GM18870 (cell line): ENCODE measurements around the gene MAP3K20.
"Not testable (repeated sequence)": the region's sequence is repeated elsewhere in the genome, so short reads cannot be mapped to it uniquely, and the experiment has no call there.

Experiments
- ATAC-seq: cut with Tn5 transposase; IDR thresholded peaks from one replicate; pipeline ENCODE4 v1.9.1; 2021; ENCODE audit warnings: moderate library complexity; ENCODE audit not compliant: unreplicated experiment

The MAP3K20 gene

DNA sequence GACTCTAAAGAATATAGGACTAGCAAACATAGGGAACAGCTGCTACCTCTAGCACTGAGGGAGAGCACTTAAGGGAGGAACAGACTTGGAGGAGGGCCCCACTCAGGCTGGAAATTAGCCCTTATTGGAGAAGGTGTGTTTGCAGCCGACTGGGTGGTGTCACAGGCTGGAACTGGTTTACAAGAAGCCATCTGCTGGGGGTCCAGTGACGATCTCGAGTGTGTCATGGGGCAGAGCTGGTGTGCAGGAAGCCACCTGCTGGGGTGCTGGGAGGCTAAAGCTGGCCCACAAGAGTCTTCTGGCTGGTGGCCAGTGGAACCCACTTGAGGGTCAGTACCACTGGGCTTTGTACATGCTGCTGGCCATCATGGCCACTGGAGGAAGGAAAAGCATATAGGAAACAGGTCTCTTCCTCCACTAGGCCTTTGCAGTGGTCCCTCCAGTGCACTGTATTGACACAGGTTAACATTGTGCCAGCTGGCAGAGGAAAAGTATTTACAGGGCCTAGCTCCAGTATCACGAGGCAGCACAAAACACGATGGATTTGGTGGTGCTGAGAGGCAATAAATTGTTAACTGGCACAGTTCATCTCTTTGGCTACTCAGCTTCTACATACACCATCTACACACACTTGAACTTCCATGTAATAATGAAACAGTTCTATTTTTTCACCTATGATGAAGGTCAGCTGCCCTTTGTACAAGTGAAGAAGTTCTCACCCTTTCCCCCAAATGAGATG lies 43.6 kb downstream of the MAP3K20 start:
- ATAC-seq: no peak

DNA sequence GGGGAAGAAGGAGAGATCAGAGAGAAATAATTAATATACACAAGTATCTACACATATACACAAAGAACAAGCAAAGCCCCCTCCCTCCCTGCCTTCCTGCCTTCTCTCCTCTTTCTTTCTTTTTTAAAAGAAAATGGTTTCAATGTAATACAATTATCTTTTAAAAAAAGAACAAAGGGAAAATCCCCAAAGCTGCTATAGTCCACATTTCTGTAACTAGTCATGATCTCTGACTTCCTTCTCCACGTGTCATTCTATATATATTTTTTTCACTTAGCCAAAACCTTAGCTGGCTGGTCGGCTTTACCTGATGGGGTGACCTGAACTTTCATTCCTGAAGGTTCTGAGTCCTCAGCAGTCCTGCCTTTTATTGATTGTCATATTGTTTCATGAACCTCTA lies 44.3 kb downstream of the MAP3K20 start:
- ATAC-seq: no peak

- no peak for ATAC-seq
Measured at GRCh38 chr2:173122936-173123335, 47.3 kb downstream of the MAP3K20 start.

DNA sequence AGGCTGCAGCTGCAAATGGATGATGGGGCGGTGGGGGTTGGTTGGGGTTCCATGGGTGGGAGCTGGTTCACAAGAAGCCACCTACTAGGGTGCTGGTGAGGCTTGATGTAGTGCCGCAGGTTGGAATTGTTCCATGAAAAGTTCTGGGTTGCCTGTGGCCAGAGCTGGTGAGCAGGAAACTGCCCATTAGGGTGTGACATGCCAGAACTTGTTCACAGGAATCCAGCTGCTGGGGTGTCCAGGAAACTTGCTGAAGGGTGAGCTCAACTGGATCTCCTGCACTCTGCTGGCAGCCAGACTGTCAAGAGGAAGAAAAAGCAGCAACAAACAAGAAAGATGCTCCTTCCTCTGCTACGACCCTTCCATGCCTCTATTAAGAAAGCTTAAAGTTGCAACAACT lies 48.8 kb downstream of the MAP3K20 start:
- ATAC-seq: no peak

DNA sequence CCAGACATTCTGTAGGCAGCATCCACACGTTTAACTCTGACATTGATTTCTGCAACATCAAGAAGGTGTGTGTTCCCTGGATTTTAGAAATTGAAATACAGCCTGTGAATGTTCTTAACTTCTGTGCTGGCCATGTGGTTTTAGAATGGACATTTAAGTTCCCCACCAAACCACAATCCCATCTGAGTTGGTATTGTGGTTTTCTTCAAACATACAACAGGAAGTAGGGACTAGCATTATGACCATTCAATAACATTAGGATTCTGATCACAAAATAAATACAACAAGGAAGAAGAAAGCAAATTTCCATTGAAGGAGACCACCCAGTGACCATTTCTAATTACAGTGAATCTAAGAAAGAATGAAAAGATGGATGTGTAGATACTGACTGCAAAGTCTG lies 51.2 kb downstream of the MAP3K20 start:
- ATAC-seq: no peak

GRCh38 chr2:173128132-173128531 lies 52.5 kb downstream of the MAP3K20 start:
- ATAC-seq: not testable (repeated sequence)

GRCh38 chr2:173130496-173131465 lies 55.1 kb downstream of the MAP3K20 start:
- ATAC-seq: no peak

DNA sequence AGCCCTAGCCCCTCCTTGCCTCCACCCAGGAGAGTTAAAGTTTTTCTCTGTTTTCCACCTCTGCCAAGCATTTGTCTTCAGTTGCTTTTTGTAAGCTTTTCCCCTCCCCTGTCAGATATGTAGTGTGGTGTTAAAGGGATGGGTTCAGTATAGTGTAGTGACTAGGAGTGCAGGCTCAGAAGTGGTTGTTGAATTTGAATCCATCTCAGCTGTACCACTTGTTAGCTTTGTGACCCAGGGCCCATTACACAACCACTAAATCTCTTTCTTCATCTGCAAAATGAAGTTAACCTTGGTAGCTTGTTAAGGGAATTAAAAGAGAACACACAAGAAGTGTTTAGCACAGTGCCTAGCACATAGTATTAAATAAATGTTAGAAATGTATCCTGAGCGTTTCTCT lies 56.9 kb downstream of the MAP3K20 start:
- ATAC-seq: no peak

DNA sequence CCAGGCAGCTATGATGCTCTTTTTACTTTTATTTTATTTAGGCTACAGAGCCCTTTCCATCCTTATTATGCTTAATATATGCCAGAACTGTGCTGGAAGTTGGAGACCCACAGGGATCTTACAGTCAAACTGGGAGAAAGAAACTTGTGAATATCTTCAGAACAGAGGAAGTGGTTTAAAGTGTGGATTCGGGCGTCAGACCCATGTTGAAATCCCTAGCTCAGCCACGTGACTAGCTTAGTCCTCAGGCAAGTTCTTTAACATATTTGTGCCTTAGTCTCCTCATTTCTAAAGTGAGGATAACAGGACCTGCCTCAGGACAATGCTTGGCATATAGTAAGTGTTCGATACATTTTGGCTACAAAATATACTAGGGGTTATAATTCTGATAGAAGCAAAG lies 59.1 kb downstream of the MAP3K20 start:
- no peak for ATAC-seq

- ATAC-seq: no peak
Measured at GRCh38 chr2:173136067-173136466, 60.4 kb downstream of the MAP3K20 start.

DNA sequence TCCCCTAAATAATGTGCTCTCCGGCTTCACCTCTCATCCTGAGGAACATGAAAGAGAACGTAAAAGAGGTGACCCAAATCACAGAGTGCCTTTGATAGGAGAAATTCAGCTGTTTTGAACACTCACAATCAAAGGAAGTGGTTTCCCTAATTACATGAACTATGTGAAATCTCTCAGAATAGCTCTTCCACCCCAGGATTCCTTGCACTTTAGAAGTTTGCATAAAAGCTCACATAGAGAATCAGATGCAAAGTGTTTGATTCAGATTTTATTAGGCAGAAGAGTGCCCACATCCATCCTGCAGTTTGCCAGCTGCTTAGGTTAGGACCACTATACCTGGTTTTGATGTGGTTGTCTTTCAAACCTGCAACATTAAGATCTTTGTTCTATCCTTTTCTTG lies 61.0 kb downstream of the MAP3K20 start:
- ATAC-seq: no peak

GRCh38 chr2:173137610-173138009 lies 62.0 kb downstream of the MAP3K20 start:
- no peak for ATAC-seq

DNA sequence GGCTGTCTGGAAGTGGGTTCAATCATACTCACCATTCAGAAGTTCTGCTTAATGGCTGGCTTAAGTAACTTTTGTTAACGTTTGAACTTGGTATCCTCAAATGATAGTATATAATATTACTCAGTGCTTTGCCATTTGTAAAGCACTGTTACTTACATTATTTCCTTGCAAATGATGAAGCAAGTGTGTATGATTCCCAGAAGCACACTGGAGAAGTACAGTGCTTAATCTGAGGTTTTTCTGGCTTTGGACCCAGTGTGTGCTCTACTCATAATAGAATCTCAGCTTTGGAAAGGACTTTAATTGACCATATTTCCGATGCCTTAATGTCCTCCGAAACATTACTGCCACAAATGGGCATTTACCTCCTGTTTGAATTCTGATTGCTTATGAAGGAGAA lies 63.3 kb downstream of the MAP3K20 start:
- no peak for ATAC-seq

GRCh38 chr2:173141666-173142065 lies 66.0 kb downstream of the MAP3K20 start:
- no peak for ATAC-seq

- no peak for ATAC-seq
Measured at GRCh38 chr2:173145454-173145853, 69.8 kb downstream of the MAP3K20 start.

DNA sequence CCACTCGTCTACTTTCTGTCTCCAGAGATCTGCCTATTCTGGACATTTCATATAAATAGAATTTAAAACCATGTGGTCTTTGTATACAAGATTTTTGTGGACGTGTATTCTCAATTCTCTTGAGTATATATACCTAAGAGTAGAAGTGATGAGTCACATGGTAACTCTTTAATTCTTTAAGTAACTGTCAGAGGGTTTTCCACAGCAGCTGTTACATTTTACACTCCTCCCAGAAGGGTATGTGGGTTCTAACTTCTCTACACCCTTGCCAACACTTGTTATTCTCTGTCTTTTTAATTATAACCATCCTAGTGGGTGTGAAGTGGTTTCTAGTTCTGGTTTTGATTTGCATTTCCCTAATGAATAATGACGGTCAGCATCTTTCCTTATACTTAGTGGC lies 70.9 kb downstream of the MAP3K20 start:
- no peak for ATAC-seq

DNA sequence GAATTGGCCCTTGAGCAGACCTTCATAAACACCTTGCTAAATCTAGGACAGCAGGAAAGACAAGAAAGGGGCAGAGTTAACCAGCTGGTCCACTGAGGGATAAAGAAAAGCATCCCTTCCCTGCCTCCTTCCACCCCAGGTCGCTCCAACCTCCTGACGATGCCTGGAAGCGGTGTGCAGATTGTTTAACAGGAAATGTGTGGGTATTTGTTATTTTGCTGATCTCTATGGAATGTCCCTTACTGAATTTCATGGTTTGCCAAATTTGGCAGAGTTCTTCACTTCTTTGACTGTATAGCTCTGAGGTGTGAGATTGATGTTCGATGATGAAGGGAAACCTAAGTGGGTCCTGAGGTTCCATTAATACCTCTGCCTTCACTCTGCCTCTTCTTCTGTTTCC lies 72.9 kb downstream of the MAP3K20 start:
- ATAC-seq: no peak

DNA sequence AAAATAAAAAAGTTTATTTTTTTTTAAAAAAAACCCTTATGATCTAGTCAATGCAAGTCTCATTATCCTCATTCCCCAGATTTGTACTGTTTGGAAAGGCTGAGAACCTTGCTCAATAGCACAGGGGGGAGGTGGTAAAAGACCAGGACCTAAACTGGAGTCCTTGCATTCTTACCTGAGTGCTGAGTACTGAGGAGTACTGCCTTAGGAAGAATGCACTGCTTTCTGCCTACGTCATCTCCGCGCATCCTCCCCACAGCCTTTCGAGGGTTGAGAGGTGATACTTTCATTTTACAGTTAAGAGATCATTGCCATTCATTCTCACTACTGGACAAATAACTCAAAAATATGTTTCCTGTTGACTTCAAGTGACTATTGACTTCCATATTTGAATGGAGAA lies 73.8 kb downstream of the MAP3K20 start:
- peak; percentile 58 for ATAC-seq

- no peak for ATAC-seq
Measured at GRCh38 chr2:173150087-173150486, 74.4 kb downstream of the MAP3K20 start.

DNA sequence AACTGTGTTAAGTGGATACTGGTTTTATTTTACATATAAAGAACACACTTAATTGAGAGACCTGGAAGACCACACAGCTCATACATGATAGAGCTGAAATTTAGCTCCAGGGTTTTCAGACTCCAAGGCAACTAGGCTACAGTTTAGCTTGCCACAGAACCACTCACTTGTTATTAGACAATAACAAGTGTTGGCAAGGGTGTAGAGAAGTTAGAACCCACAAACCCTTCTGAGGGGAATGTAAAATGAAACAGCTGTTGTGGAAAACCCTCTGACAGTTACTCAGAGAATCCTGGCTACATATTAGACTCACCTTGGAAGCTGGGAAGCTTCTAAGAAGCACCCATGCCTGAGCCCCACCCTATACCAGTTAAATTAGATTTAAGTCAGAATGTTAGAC lies 75.3 kb downstream of the MAP3K20 start:
- ATAC-seq: no peak

DNA sequence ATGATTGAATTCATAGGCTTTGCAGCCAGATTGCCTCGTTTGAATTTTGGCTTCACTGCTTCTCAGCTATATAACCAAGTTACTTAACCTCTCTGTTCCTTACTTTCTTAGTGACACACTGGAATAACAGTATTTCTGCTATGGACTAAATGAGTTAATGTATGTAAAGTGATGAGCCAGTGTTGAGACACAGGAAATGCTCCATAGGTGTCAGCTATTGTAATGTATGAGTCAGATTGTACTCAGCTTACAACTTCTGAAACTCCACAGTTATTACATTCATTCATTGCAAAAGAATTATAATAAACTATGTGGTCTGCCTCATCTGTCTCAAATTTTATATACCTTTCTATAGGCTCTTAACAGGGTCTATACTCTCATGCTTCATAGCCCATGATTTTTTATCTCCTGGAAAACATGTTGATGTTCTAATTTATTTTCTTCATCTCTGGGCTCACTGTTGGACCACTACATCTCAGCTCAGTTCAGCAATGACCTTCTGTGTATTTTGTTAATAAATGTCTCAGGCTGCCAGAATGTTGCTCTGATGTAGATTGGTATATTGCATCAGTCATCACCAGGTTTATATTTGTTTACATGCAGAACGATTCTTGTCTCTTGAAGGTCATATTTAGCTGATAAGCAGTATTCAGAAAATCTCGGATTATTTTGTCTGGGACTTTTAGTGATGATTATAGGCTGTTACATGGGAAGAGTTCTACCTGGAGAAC lies 76.2 kb downstream of the MAP3K20 start:
- ATAC-seq: peak; percentile 68
